GM21515 (cell line): ENCODE data around the gene TRMT44.
A peak's percentile ranks its signal among the peaks of the same experiment; 100 is the strongest.

Experiments used
- ATAC-seq: cut with Tn5 transposase; IDR thresholded peaks from one replicate; pipeline ENCODE4 v1.9.1; 2021; ENCODE audit not compliant: unreplicated experiment

The TRMT44 gene

DNA sequence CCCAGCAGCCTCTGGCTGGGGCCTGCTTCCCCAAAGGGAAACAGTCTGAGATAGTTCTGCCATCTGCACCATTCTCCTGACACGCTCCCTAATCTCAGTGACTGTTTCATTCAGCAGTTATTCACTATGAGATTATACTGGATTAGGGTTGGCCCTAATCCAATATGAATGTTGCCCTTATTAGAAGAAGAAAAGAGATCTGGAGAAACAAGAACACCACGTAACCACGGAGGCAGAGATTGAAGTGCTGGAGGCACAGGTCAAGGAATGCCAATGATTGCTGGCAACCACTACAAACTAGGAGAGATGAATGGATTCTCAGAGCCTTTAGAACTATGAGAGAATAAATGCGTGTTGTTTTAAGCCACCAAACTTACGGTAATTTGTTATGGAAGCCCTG is 7.4 kb upstream of the TRMT44 start:
- no peak for ATAC-seq

DNA sequence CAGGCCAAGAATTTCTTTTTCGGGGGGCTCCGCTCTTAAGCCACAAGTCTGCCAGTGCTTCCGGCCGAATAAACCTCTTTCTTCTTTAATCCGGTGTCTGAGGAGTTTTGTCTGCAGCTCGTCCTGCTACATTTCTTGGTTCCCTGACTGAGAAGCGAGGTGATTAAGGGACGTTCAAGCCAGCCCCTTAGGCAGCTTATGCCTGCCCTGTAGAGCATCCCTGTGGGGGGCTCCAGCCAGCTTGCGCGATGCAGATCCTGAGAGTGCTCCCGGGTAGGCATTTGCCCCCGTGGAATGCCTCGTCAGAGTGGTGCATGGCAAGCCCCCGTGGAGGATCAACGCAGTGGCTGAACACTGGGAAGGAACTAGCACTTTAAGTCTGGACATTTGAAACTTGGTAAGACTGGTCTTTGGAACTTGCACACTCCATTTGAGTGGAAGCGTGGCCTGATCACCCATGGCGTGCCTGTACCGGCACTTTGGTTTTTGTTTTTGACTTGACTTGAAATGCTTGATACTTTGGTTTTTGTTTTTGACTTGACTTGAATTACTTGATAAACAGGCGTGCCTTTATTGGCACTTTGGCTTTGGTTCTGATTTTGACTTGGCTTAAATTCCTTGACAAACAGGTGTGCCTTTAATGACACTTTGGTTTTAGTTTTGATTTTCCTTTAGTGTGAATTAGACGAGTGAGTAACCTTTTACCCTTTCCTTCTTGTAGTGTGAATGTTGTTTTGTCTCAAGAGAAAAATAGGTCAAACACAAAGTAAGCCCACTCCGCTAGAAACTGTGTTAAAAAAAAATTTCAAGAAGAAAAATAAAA is 6.1 kb upstream of the TRMT44 start:
- no peak for ATAC-seq

DNA sequence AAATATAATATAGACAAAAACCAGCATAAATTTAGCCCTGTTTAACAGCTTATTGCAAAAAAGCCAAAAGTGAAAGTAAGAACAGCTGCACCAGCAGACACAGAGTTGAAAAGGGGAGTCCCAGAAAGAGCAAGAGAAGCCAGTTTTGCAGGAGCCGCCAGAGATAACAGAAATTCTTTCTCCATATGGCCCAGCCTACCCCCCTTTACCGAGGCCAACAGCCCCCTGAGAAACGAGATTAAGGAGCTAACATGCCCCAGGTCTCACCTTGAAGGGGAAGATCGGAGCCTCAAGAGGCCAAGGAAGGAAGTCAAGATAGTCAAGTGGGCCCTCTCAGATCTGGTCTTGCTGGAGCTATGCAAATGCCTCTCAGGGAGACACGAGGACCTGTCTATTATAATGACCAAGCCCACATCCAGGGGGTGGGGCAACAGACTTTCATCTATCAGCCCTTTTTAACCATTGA is 4.9 kb upstream of the TRMT44 start:
- peak; percentile 54 for ATAC-seq

DNA sequence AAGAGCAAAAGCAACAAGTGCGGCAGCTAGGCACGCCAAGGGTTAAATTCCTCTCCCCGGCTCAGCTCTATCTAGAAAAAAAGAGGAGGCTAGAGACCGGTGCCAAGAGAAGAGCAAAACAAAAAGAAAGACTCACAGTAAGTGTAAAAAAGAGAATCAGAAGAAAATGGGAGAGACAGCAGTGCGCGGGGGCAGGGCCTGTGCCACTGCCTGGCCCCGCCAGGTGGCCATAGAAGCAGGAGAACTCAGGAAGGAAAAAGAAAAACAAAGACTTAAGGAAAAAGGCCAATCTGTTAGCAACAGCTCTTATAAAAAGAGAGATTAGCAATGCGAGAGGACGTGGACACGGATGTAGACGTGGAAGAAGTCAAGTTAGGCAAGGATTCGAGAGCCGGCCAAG is 3.3 kb upstream of the TRMT44 start:
- ATAC-seq, result no peak

DNA sequence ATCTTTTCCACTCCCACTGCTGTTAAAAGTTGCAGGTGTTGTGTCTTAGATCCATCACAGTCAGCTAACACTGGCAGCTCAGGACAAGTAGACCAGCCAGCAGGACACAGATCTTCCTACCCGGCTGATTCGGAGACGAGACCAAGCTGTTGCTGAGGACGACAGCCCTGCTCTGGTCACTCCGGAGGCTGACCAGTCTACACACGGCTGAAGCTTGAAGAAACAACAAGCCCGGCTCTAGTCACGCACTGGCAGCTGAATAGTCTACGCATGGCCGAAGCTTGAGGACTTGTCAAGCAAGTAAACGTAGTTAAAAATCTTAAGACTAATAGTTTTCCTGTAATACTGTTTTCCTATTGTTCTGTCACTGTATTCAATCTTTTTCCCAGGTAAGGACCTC is 1.8 kb upstream of the TRMT44 start:
- ATAC-seq, result no peak

DNA sequence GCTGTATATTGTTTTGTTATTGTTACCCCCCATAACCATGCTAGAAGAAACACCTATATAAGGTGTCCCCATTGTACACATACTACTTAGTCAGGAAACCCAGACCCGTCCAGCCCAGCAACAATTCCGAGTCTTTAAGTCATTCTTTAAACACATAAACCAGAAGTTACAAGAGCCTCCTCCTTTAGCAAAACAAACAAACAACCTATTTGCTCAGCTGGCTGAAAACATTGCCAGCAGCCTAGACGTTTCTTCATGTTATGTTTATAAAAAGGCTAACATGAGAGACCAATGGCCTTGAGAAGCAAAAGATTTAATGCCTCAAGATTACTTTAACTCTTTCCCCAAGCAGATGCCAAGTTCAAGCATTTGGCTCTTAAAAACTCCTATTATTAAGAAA is 1.4 kb upstream of the TRMT44 start:
- no peak for ATAC-seq

DNA sequence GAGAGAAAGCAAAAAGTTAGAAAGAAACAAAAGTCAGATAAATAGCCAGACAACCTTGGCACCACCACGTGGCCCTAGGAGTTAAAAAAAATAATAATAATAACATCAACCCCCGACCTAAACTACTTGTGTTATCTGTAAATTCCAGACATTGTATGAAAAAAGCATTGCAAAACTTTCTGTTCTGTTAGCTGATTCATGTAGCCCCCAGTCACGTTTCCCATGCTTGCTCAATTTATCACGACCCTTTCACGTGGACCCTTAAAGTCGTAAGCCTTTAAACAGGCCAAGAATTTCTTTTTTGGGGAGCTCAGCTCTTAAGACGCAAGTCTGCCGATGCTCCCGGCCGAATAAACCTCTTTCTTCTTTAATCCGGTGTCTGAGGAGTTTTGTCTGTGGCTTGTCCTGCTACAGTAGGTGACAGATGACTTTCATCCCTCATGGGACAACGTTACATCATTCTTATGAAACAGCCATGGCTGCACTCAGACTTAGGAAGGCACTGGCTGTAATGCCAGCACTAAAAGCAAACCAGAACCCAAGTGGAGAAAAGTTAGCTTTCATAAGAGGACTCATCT is 574 bp upstream of the TRMT44 start:
- ATAC-seq, result peak; percentile 27

DNA sequence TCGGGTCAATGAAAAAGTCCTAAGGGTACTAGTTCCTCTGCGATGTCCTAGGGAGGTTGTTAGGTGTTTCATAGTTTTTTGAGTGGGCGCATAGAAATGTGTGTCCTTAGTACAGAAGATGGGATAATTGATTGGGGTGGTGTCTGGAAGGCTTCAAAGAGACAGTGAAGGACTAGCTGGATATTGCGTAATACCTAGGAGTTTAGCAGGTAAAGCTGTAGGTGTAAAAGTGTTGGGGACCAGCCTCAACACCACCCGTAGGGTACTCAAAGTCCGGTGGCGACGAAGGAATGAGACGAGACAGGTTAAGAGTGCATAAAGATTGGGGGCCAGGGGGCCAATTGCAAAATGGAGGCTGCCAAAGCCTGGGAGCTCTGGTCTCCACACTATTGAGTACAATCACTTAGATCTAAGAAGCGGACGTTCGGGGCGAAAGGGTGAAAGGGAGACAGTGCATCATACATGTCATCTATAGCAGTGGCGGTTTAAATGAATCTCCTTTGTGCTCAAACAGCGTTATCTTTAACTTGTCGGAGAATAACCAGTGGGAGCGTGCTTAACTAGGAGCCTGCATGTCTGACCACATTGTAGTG is 1.0 kb downstream of the TRMT44 start:
- ATAC-seq, result no peak

DNA sequence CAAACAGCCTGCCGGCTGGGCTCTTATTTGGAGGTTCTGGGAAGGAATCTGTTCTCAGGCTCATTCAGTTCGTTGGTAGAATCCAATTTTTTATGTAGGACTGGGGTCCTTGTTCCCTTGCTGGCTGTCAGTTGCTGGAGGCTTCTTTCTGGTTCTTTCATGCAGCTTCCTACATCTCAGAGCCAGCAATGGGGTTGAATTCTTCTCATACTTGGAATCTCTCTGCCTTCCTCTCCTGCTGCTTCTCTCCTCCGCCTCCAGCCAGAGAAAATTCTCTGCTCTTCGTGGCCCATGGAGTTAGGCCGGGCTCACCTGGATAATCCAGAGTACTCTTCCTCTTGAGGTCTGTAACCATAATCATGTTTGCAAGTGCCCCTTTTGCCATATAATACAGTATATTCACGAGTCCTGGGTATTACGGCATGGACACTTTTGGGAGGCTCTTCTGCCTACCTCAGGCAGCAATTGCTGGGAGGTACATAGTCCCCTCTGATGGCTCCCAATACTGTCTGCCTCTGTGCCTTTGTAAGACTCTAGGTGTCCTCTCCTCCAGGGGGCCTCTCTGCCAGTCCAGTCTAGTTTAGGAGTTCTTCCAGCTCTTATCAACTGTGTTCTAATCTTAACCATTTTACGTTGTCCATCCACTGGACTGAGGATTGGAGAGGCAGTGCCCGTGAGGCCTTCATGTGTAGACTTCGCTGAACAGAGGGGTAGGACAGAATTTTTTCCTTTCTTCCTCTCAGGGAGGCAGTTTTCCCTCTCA is 2.2 kb downstream of the TRMT44 start:
- ATAC-seq, result no peak

DNA sequence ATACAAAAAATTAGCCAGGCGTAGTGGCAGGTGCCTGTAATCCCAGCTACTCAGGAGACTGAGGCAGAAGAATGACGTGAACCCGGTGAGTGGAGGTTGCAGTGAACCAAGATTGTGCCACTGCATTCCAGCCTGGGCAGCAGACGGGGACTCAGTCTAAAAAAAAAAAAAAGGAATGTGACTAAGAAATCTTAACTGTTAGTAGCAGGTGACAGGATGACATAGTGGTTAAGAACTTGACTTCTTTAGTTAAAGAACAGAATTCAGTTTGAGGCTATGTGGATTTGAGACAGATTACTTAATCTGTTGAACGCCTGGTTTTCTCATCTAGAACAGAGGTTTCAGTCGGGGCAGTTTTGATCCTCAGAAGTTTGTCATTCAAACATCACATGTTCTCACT is 3.2 kb downstream of the TRMT44 start:
- no peak for ATAC-seq

DNA sequence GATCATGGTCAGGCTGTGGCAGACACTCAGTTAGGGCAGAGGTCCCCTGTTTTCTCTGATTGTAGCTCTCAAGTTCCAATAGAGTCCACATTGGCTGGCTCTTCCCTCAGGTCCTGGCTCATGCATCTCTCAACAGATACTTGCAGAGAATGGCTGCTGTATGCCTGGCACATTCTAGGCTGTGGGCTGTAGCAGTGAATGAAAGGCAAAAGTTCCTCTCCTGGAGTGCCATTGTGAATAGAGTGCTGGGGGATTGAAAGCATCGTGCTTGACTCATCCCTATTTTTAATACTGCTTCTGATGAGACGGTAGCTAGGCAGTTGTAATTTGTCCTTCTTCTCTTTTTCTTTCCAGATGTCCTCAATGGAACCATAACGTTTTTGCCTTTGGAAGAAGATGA is 5.5 kb downstream of the TRMT44 start:
- no peak for ATAC-seq

DNA sequence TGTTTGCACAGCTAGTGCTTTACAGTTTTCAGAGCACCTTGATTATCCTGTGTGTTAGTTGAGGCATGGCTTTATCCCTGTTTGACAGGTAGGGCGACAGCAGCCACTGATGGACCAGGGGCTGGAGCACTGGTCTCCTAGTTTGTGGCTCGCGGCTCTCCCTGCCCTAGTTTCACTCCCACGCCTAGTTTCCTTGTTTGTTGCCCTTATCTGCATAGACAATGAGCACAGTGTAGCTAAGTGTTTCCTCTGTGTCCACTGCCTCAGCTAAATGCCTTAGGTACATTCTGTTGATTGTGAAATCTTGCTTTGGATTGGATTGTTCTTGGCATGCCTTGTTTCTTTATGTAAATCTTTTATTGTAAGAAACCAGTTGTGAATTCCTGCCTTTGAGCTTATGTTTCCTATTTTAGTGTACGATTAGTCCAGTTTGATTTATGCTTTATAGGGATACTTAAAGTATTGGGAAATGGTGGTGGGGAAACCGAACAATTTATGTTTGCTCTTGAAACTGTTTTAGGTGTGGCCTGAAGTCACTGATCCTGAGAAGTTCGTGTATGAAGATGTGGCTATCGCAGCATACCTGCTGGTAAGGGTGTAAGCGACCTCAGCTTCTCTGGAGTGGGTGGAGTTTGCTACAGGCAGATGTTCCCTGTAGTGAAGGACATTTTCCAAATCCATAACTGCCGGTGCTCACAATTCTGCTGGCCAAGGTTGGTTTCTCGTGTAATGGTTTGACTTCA is 11.0 kb downstream of the TRMT44 start:
- no peak for ATAC-seq

DNA sequence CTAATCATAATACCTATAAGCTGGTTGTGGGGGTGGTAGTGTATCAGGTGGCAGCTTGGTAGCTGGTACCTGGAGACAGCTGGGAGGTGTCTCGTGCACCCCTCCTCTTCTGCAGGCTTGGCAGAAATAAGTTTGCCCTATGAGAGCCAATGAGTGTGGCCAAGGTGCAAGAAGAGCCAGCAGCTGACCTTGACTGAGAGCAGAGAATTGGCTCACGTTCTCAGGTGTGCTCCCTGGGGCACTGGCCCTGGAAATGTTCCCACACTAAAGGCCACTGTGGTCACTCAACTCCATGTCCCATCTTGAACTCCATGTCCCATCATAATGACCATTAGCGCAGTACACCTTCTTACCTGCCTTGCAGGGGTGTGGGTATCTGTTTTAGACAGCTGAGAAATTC is 13.4 kb downstream of the TRMT44 start:
- ATAC-seq, result no peak

DNA sequence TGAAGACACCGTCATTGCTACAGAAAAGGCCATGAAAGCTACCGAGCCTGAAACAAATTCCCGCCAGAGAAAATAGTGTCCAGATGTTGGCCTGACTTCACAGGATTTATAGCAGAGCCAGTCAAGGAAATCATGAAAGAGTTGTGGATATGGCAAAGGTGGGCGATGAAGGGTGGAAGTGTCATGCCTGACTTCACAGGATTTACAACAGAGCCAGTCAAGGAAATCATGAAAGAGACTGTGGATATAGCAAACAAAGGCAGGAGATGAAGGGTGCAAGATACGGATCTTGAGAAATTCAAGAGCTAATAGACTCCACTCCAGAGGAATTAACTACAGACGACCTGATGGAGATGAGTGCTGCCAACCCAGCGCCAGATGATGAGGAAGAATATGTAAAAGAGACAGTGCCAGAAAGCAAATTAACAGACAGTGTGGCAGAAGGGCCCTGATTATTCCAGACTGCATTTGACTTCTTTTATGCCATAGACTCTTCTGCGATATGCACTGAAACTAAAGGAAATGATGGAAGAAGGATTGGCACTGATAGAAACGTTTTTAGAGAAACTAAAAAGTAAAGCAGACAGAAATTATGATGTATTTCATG is 17.2 kb downstream of the TRMT44 start:
- ATAC-seq, result no peak

DNA sequence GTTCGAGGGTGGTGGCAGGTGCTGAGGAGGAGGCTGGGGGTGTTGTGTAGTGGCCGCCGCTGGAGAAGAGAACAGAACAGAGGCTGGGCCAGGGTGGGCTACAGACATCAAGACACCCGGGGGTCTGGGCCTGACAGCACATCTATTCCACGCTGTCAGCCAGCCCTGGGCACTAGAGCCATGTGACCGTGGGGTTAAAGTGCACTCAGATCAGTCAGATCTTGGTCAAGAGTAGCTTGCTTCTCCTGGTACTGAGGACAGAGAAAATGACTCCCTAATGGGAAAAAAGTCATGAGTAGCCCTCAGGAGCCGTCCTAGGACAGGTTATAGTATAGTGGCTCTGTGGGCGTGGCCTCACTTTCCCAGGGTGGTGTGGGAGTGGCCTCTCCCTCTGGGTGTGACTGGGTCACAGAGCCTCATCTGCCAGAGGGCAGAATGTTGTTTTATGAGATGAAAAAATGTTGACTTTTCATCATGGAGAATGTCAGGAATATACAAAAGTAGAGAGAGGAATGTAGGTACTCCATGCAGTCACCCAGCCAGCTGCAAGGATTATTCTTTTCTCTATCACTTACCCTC is 19.4 kb downstream of the TRMT44 start:
- no peak for ATAC-seq

DNA sequence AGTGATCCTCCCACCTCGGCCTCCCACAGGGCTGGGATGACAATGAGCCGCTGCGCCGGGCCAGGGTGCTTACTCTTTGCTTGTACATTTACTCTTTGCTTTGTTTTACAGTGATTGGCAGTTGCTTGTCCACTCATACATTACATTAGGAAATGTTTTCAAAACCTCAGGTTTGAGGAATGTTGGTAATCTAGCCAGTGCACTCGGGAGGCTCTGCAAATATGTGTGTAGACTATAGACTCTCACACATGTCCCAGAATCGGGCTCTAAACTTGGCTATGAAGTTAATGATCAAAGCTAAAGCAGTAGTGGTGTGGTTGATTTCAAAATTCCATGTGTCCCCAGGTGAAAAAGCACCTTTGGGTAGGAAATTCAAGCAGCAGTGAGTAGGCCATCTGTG is 20.5 kb downstream of the TRMT44 start:
- no peak for ATAC-seq

DNA sequence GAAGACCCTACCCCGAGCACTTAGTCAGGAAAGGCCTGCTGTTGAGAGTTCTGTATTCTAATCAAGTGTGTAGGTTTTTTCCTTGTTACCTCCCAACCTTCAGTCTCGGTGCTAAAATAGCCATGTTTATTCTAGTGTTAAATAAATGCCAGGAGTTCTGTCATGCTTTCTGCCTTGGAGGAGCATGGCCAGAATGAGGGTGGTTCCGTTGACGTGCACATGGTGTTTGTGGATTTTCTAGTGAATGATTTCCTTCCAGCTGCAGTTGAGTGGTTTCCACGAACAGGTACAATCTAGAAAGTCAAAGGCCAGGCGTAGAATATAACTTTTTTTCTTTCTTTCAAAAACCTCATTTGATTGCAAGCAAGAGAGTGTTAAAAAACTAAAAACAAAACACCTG is 21.0 kb downstream of the TRMT44 start:
- no peak for ATAC-seq

DNA sequence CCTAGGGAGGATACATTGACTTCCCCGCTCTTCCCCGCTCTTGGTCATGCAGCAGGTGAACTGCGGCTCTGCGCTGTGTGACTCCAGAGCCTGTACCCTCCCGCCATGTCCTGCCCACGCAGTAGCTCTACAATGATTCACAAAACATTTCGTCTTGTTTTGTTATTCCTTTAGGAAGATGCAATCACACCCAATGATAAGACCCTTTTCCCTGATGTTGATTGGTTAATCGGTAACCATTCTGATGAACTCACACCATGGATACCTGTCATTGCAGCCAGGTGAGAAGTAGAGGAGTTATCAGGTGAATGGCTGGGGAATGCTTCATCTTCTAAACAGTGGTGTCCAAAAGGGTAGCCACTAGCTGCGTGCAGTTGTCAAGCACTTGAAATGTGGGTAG is 23.2 kb downstream of the TRMT44 start:
- ATAC-seq, result no peak

DNA sequence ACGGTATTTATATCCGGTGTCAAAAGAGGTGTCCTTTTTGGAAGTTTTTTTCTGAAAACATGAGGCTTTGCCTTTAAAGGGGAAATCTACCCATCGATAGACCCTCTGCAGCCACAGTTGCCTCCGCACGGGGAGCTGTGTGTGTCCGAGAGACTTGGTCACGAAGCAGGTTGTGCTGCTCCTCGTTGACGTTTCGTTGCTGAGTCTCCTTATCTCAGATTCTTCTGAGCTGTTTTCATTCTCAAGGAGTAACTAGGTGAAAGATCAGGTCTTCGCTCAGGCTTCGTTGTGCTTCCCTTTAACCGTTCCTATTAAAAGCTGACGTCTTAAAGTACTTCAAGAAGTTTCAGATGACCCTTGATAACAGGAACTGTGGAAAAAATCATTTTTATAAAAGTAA is 23.8 kb downstream of the TRMT44 start:
- no peak for ATAC-seq
